Activated CD4-positive, CD25-positive, alpha-beta regulatory T cell treated with anti-CD3 and anti-CD28 coated beads, Interleukin-2, amount 50 U/mL, for 16 hours (primary cell): ENCODE results near the gene SIRT3.
"Not testable (repeated sequence)": the region's sequence is repeated elsewhere in the genome, so short reads cannot be mapped to it uniquely, and the experiment has no call there.

Experiments used
- DNase-seq: peaks from one replicate; pipeline ENCODE4 v3.0.0-alpha.2; 2020; ENCODE audit warnings: low read depth, low spot score

The SIRT3 gene

GRCh38 chr11:270451-271318 is 34.5 kb upstream of the SIRT3 start:
- DNase-seq: no peak

- no peak for DNase-seq
Measured at GRCh38 chr11:269146-269890, 33.2 kb upstream of the SIRT3 start.

GRCh38 chr11:268716-269145 is 32.6 kb upstream of the SIRT3 start:
- DNase-seq: not testable (repeated sequence)

GRCh38 chr11:267491-267994 is 31.4 kb upstream of the SIRT3 start:
- DNase-seq: no peak

GRCh38 chr11:266676-267439 is 30.7 kb upstream of the SIRT3 start:
- no peak for DNase-seq

- no peak for DNase-seq
Measured at GRCh38 chr11:261624-262023, 25.5 kb upstream of the SIRT3 start.

- no peak for DNase-seq
Measured at GRCh38 chr11:259413-259812, 23.3 kb upstream of the SIRT3 start.

GRCh38 chr11:257766-258493 is 21.8 kb upstream of the SIRT3 start:
- DNase-seq: no peak

GRCh38 chr11:256952-257737 is 21.0 kb upstream of the SIRT3 start:
- DNase-seq: no peak

- DNase-seq: no peak
Measured at GRCh38 chr11:255816-256215, 19.7 kb upstream of the SIRT3 start.

GRCh38 chr11:255176-255575 is 19.0 kb upstream of the SIRT3 start:
- DNase-seq: no peak

GRCh38 chr11:253886-254270 is 17.7 kb upstream of the SIRT3 start:
- DNase-seq: no peak

- DNase-seq: no peak
Measured at GRCh38 chr11:253160-253885, 17.2 kb upstream of the SIRT3 start.

GRCh38 chr11:252666-253065 is 16.5 kb upstream of the SIRT3 start:
- DNase-seq: no peak

GRCh38 chr11:251550-251949 is 15.4 kb upstream of the SIRT3 start:
- DNase-seq: no peak

GRCh38 chr11:250740-251299 is 14.7 kb upstream of the SIRT3 start:
- peak; percentile 55 for DNase-seq

GRCh38 chr11:250274-250673 is 14.1 kb upstream of the SIRT3 start:
- no peak for DNase-seq

- no peak for DNase-seq
Measured at GRCh38 chr11:249062-249461, 12.9 kb upstream of the SIRT3 start.

GRCh38 chr11:244376-244775 is 8.2 kb upstream of the SIRT3 start:
- no peak for DNase-seq
